Osteoblast (primary cell): ENCODE data around the gene CLDN19. TPM values are rescaled to one million over a fixed set of nuclear protein-coding genes. Genes with fewer than 3 reads are reported as not detected.
"Not testable (repeated sequence)": the region's sequence is repeated elsewhere in the genome, so short reads cannot be mapped to it uniquely, and the experiment has no call there.

Experiments used
- DNase-seq: peaks from one replicate; pipeline ENCODE4 v3.0.0; 2011; ENCODE audit warnings: low spot score, mixed read lengths; ENCODE audit not compliant: insufficient read length; ENCODE audit errors: missing footprints
- H2AFZ ChIP-seq: 2 replicates; pipeline ENCODE4 v1.6.0; 2011; ENCODE audit warnings: mild to moderate bottlenecking, low read length
- H3K27ac ChIP-seq: 2 replicates; pipeline ENCODE4 v1.5.1; 2011; ENCODE audit warnings: mild to moderate bottlenecking, low read depth, low read length, moderate library complexity
- H3K27me3 ChIP-seq: 2 replicates; pipeline ENCODE4 v1.6.0; 2012; ENCODE audit warnings: mild to moderate bottlenecking, control low read depth, inconsistent platforms, low read length, moderate library complexity; ENCODE audit not compliant: insufficient read depth
- H3K36me3 ChIP-seq: 2 replicates; pipeline ENCODE4 v1.5.1; 2011; ENCODE audit warnings: mild to moderate bottlenecking, low read length, control low read depth, moderate library complexity; ENCODE audit not compliant: insufficient read depth
- H3K4me1 ChIP-seq: 2 replicates; pipeline ENCODE4 v1.5.1; 2011; ENCODE audit warnings: mild to moderate bottlenecking, low read length, control low read depth, moderate library complexity; ENCODE audit not compliant: insufficient read depth
- H3K4me2 ChIP-seq: 2 replicates; pipeline ENCODE4 v1.6.0; 2011; ENCODE audit warnings: mild to moderate bottlenecking, low read length; ENCODE audit not compliant: insufficient read depth
- H3K4me3 ChIP-seq: fragments of 200-600 bp; sonication (generic); 3 replicates; pipeline ENCODE4 v1.5.1; 2012; ENCODE audit warnings: mild to moderate bottlenecking, low read length, inconsistent platforms; ENCODE audit not compliant: insufficient read depth
- H3K79me2 ChIP-seq: 2 replicates; pipeline ENCODE4 v1.6.0; 2012; ENCODE audit warnings: mild to moderate bottlenecking, low read length, control low read depth, inconsistent platforms; ENCODE audit not compliant: insufficient read depth
- H3K9me3 ChIP-seq: 2 replicates; pipeline ENCODE4 v1.5.1; 2011; ENCODE audit warnings: low read depth, low read length, control low read depth
- H4K20me1 ChIP-seq: 2 replicates; pipeline ENCODE4 v1.6.0; 2012; ENCODE audit warnings: mild to moderate bottlenecking, low read length, control low read depth; ENCODE audit not compliant: insufficient read depth
- total RNA-seq: library from RNA; depleted of rRNA; stranded (reverse); fragments of >200 nt; gene quantifications from 2 replicates; pipeline ENCODE4 v1.2.3, GENCODE V29; 2012
- TF ChIP-seq, protein P1 (sequence below): IDR thresholded peaks from 2 replicates; pipeline ENCODE4 v1.5.1; 2011; ENCODE audit warnings: mild to moderate bottlenecking, low read depth, low read length, moderate library complexity; ENCODE audit errors: extremely low read depth

Gene CLDN19
- total RNA-seq, 1 donor: not detected

- Histone ChIP-seq H2AFZ (no peak overlapping the region), H3K27me3 (no peaks in the 10 kb centered on the region), H4K20me1 (no peaks in the 10 kb centered on the region), H3K36me3 (no peaks in the 10 kb centered on the region), H3K9me3 (no peaks in the 10 kb centered on the region), H3K4me1 (no peaks in the 10 kb centered on the region), H3K4me3 (no peak overlapping the region), H3K27ac (no peak overlapping the region), H3K4me2 (no peak overlapping the region), H3K79me2 (no peaks in the 10 kb centered on the region)
- DNase-seq: no peak
- TF ChIP-seq, protein P1, sequence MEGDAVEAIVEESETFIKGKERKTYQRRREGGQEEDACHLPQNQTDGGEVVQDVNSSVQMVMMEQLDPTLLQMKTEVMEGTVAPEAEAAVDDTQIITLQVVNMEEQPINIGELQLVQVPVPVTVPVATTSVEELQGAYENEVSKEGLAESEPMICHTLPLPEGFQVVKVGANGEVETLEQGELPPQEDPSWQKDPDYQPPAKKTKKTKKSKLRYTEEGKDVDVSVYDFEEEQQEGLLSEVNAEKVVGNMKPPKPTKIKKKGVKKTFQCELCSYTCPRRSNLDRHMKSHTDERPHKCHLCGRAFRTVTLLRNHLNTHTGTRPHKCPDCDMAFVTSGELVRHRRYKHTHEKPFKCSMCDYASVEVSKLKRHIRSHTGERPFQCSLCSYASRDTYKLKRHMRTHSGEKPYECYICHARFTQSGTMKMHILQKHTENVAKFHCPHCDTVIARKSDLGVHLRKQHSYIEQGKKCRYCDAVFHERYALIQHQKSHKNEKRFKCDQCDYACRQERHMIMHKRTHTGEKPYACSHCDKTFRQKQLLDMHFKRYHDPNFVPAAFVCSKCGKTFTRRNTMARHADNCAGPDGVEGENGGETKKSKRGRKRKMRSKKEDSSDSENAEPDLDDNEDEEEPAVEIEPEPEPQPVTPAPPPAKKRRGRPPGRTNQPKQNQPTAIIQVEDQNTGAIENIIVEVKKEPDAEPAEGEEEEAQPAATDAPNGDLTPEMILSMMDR: no peak
Observed at GRCh38 chr1:42730002-42730401, 10.0 kb downstream of the CLDN19 start.

- H3K36me3 ChIP-seq, H3K4me1 ChIP-seq, H3K4me2 ChIP-seq, DNase-seq, H3K27ac ChIP-seq, H3K27me3 ChIP-seq, H3K9me3 ChIP-seq, H3K4me3 ChIP-seq, H2AFZ ChIP-seq, H4K20me1 ChIP-seq, H3K79me2 ChIP-seq: not testable (repeated sequence)
Observed at GRCh38 chr1:42725820-42726219, 14.2 kb downstream of the CLDN19 start.

DNA sequence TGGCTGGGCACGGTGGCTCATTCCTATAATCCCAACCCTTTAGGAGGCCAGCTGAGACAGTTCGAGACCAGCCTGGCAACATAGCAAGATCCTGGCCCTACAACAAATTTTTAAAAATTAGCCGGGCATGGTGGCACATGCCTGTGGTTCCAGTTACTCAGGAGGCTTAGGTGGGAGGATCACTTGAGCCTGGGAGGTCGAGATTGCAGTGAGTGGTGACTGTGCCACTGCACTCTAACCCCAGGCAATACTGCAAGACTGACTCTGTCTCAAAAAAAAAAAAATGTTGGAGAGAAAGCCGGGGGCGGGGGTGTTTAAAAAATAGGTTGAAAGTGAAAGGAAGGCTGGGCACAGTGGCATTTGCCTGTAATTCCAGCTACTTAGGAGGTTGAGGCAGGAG lies 16.5 kb downstream of the CLDN19 start:
- Histone ChIP-seq H3K9me3 (no peaks in the 10 kb centered on the region), H2AFZ (no peak overlapping the region), H3K36me3 (no peaks in the 10 kb centered on the region), H3K4me3 (no peak overlapping the region), H3K27me3 (no peaks in the 10 kb centered on the region), H3K4me1 (no peaks in the 10 kb centered on the region), H3K27ac (no peak overlapping the region), H3K4me2 (no peak overlapping the region), H4K20me1 (no peaks in the 10 kb centered on the region), H3K79me2 (no peaks in the 10 kb centered on the region)
- TF ChIP-seq, protein P1: no peak
- no peak for DNase-seq

GRCh38 chr1:42722403-42722802 lies 17.6 kb downstream of the CLDN19 start:
- not testable (repeated sequence) for H3K4me1 ChIP-seq, H3K27ac ChIP-seq, H3K36me3 ChIP-seq, H3K4me2 ChIP-seq, H4K20me1 ChIP-seq, H3K79me2 ChIP-seq, H2AFZ ChIP-seq, DNase-seq, H3K4me3 ChIP-seq, H3K27me3 ChIP-seq, H3K9me3 ChIP-seq

DNA sequence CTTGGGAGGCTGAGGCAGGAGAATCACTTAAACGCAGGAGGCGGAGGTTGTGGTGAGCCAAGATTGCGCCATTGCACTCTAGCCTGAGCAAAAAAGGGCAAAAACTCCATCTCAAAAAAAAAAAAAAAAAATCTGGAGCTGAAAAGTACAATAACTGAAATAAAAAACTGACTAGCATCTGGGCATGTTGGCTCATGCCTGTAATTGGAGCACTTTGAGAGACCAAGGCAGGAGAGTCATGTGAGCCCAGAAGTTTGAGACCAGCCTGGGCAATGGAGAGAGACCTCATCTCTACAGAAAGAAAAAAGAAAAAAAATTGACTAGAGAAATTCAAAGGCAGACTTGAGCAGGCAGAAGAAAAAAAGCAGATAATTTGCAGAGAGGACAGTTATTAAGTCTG lies 18.1 kb downstream of the CLDN19 start:
- Histone ChIP-seq H3K4me1 (no peaks in the 10 kb centered on the region), H3K27me3 (no peaks in the 10 kb centered on the region), H3K36me3 (no peaks in the 10 kb centered on the region), H2AFZ (no peak overlapping the region), H3K4me2 (no peak overlapping the region), H3K27ac (no peak overlapping the region), H4K20me1 (no peaks in the 10 kb centered on the region), H3K9me3 (no peaks in the 10 kb centered on the region), H3K4me3 (no peak overlapping the region), H3K79me2 (no peaks in the 10 kb centered on the region)
- TF ChIP-seq, protein P1: no peak
- no peak for DNase-seq
